GM12878 (cell line): ENCODE data around the gene TLE3. TPM values are rescaled to one million over a fixed set of nuclear protein-coding genes. Genes with fewer than 3 reads are reported as not detected.

ENCODE experiments used
- ATAC-seq: fragments of 200-7000 bp; cut with Tn5 transposase; 3 replicates; pipeline ENCODE4 v1.9.1; 2020; ENCODE audit warnings: mild to moderate bottlenecking, moderate library complexity
- BruUV-seq: library from RNA; stranded (reverse); fragments of 400-500 nt; replicated peaks from 2 replicates; lab custom pipeline; 2021; lab: Mats Ljungman, UMichigan
- CTCF ChIA-PET: fragments of 300-600 bp; sonication (Branson Sonifier 250); formaldehyde crosslinking; extraction: SDS; loops from one replicate; lab custom pipeline; 2021; ENCODE audit warnings: inconsistent platforms; lab: Yijun Ruan, JAX
- POLR2A ChIA-PET: fragments of 350-600 bp; formaldehyde crosslinking; extraction: SDS; loops from one replicate; lab custom pipeline; 2021; ENCODE audit warnings: inconsistent platforms; lab: Charles Lee
- RAD21 ChIA-PET: fragments of 300-600 bp; sonication (Branson Sonifier 250); formaldehyde crosslinking; loops from one replicate; lab custom pipeline; 2023; ENCODE audit warnings: antibody characterized with exemption; ENCODE audit not compliant: unreplicated experiment; lab: Charles Lee
- SMC1A ChIA-PET: fragments of 300-600 bp; sonication (Branson Sonifier 250); formaldehyde crosslinking; loops from one replicate; lab custom pipeline; 2023; ENCODE audit not compliant: unreplicated experiment, uncharacterized antibody; lab: Charles Lee
- DNase-seq: peaks from one replicate; pipeline ENCODE4 v3.0.0-alpha.2; 2011; ENCODE audit warnings: low read depth, low spot score
- FAIRE-seq: peaks from 3 replicates; lab custom pipeline; 2011; peaks lifted over from hg19 to GRCh38; lab: Jason Lieb, UNC
- H2AFZ ChIP-seq: 2 replicates; pipeline ENCODE4 v1.6.0; 2011; ENCODE audit warnings: low read depth, low read length, control low read depth; ENCODE audit not compliant: control insufficient read depth
- H3K27ac ChIP-seq: 2 replicates; pipeline ENCODE4 v1.5.1; 2011; ENCODE audit warnings: control low read depth; ENCODE audit not compliant: control insufficient read depth, insufficient read depth
- H3K27me3 ChIP-seq, 2 experiments: replicated peaks in 1 of 2; 2 replicates each; pipeline versions ENCODE4 v1.6.0 to v1.6.1; 2011; ENCODE audit warnings: low read length in 1 of 2; ENCODE audit not compliant: control insufficient read depth in 2 of 2, insufficient read depth in 2 of 2
- H3K36me3 ChIP-seq, 2 experiments: 2 replicates each; pipeline ENCODE4 v1.5.1; 2011; ENCODE audit warnings: low read length in 1 of 2; ENCODE audit not compliant: control insufficient read depth in 2 of 2, insufficient read depth in 2 of 2
- H3K4me1 ChIP-seq: 2 replicates; pipeline ENCODE4 v1.6.1; 2011; ENCODE audit warnings: mild to moderate bottlenecking, low read length, moderate library complexity, mixed read lengths; ENCODE audit not compliant: control insufficient read depth, insufficient read depth
- H3K4me2 ChIP-seq: 2 replicates; pipeline ENCODE4 v1.6.0; 2011; ENCODE audit warnings: control low read depth; ENCODE audit not compliant: control insufficient read depth, insufficient read depth
- H3K4me3 ChIP-seq: fragments of 200-600 bp; sonication (generic); 2 replicates; pipeline ENCODE4 v1.5.1; 2016
- H3K79me2 ChIP-seq: 2 replicates; pipeline ENCODE4 v1.6.0; 2011; ENCODE audit warnings: low read length; ENCODE audit not compliant: control insufficient read depth, insufficient read depth
- H3K9ac ChIP-seq: 2 replicates; pipeline ENCODE4 v1.8.0; 2011; ENCODE audit warnings: low read length, control low read depth, mixed read lengths; ENCODE audit not compliant: control insufficient read depth, insufficient read depth
- H3K9me3 ChIP-seq: replicated peaks from 3 replicates; pipeline ENCODE4 v1.5.1; 2011; ENCODE audit warnings: mild to moderate bottlenecking, low read length; ENCODE audit not compliant: control insufficient read depth, insufficient read depth
- H4K20me1 ChIP-seq: 2 replicates; pipeline ENCODE4 v1.6.0; 2011; ENCODE audit not compliant: control insufficient read depth, insufficient read depth
- CBFB ChIP-seq: IDR thresholded peaks from 2 replicates; pipeline ENCODE4 v1.6.1; 2016; ENCODE audit warnings: antibody characterized with exemption, low read depth
- JUNB ChIP-seq: IDR thresholded peaks from 2 replicates; pipeline ENCODE4 v1.6.1; 2016; ENCODE audit warnings: antibody characterized with exemption, mild to moderate bottlenecking
- MXI1 ChIP-seq: fragments of 150-350 bp; IDR thresholded peaks from 2 replicates; pipeline ENCODE4 v1.6.1; 2011; ENCODE audit warnings: low read depth, mild to moderate bottlenecking, inconsistent platforms, low read length, improper control_type of control experiment
- MYC ChIP-seq: IDR thresholded peaks from 2 replicates; pipeline ENCODE4 v1.6.1; 2011; ENCODE audit warnings: mild to moderate bottlenecking, low read length, moderate library complexity, inconsistent platforms; ENCODE audit not compliant: insufficient read depth, insufficient replicate concordance, insufficient read length, severe bottlenecking
- POLR2A ChIP-seq: IDR thresholded peaks from 2 replicates; pipeline ENCODE4 v1.6.1; 2011; ENCODE audit warnings: low read depth, mild to moderate bottlenecking, low read length
- RUNX3 ChIP-seq: IDR thresholded peaks from 2 replicates; pipeline ENCODE4 v1.6.1; 2012; ENCODE audit warnings: low read length, inconsistent platforms
- ZNF622 ChIP-seq: fragments of 450-650 bp; IDR thresholded peaks from 2 replicates; pipeline ENCODE4 v1.6.1; 2017; ENCODE audit warnings: mild to moderate bottlenecking, inconsistent platforms
- whole genome bisulfite sequencing: methylation state at CpG from one replicate; pipeline ENCODE4 v1.1.6; 2016; ENCODE audit warnings: low lambda C conversion rate; ENCODE audit not compliant: insufficient replicate concordance, insufficient coverage; ENCODE audit errors: missing lambda C conversion rate; 5-methylcytosine and 5-hydroxymethylcytosine counted together
- in situ Hi-C: fragments of 300-500 bp; cut with MboI; formaldehyde crosslinking; loops from 9 replicates; pipeline ENCODE4 v1.14.3; 2018; ENCODE audit warnings: mixed read lengths
- intact Hi-C: fragments of 100-400 bp; cut with micrococcal nuclease; formaldehyde crosslinking; loops from one replicate; pipeline ENCODE4 v1.14.2; 2022; ENCODE audit not compliant: unreplicated experiment
- polyA plus RNA-seq, 11 experiments: library from polyadenylated mRNA; depleted of rRNA in 4 of 11; unstranded in 6 of 11; stranded (reverse) in 5 of 11; fragments of >200 nt; fragmentation: Nextera tagmentation in 4 of 11; fragmentation: Illumina TruSeq in 1 of 11; extraction: Ambion mirVana in 4 of 11; extraction: Trizol in 1 of 11; gene quantifications; 1 replicate in 1 of 11; 2 replicates in 10 of 11; pipeline versions ENCODE4 v1.2.1 to v1.2.3, GENCODE V29; 2011 to 2016; ENCODE audit warnings: inconsistent platforms in 2 of 11, missing spikeins in 2 of 11, low read depth in 1 of 11
- total RNA-seq, 4 experiments: library from RNA; depleted of rRNA in 3 of 4; stranded (reverse); fragments of >200 nt in 3 of 4; fragmentation: Illumina TruSeq in 1 of 4; extraction: Trizol in 1 of 4; gene quantifications; 2 replicates each; pipeline versions ENCODE4 v1.2.1 to v1.2.3, GENCODE V29; 2013 to 2021
- TF ChIP-seq, protein P1 (sequence below): IDR thresholded peaks from 2 replicates; pipeline ENCODE4 v1.6.1; 2012; ENCODE audit warnings: mild to moderate bottlenecking, low read depth, low read length

TLE3 gene
- total and polyA plus RNA-seq, 10 of the 15 experiments (the other 5 are each of a cell fraction or from before 2014, with no cell fraction given): 1.2 to 65.5 (median 9.7) TPM

- RAD21 ChIA-PET: no interaction called here
- BruUV-seq: no TSS peak
- no peak overlapping the region for H3K9ac ChIP-seq
- H3K9me3 ChIP-seq: no peaks in the 10 kb centered on the region
- 96% methylated on average over 9 of the region's 9 CpGs for WGBS
- SMC1A ChIA-PET: interaction anchor here (1.1 kb wide), 1 partner anchor 39 kb away, joined by 4 read pairs; no protein-coding TSS in a partner anchor
- no peaks in the 10 kb centered on the region for H3K79me2 ChIP-seq
- FAIRE-seq (no peak), DNase-seq (no peak), ATAC-seq (no peak)
- H3K27me3 ChIP-seq: no peaks in the 10 kb centered on the region
- in situ Hi-C loops (no loop called here), intact Hi-C loops (no loop called here)
- no peak for TF ChIP-seq MYC
- TF ChIP-seq MXI1: no peak
- TF ChIP-seq JUNB: no peak
- TF ChIP-seq ZNF622: no peak
- no peak for TF ChIP-seq RUNX3
- peak; percentile 25; the same call in 1 of the 2 replicates for TF ChIP-seq POLR2A
- TF ChIP-seq CBFB: no peak
- TF ChIP-seq, protein P1, sequence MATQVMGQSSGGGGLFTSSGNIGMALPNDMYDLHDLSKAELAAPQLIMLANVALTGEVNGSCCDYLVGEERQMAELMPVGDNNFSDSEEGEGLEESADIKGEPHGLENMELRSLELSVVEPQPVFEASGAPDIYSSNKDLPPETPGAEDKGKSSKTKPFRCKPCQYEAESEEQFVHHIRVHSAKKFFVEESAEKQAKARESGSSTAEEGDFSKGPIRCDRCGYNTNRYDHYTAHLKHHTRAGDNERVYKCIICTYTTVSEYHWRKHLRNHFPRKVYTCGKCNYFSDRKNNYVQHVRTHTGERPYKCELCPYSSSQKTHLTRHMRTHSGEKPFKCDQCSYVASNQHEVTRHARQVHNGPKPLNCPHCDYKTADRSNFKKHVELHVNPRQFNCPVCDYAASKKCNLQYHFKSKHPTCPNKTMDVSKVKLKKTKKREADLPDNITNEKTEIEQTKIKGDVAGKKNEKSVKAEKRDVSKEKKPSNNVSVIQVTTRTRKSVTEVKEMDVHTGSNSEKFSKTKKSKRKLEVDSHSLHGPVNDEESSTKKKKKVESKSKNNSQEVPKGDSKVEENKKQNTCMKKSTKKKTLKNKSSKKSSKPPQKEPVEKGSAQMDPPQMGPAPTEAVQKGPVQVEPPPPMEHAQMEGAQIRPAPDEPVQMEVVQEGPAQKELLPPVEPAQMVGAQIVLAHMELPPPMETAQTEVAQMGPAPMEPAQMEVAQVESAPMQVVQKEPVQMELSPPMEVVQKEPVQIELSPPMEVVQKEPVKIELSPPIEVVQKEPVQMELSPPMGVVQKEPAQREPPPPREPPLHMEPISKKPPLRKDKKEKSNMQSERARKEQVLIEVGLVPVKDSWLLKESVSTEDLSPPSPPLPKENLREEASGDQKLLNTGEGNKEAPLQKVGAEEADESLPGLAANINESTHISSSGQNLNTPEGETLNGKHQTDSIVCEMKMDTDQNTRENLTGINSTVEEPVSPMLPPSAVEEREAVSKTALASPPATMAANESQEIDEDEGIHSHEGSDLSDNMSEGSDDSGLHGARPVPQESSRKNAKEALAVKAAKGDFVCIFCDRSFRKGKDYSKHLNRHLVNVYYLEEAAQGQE: no peak
- H3K4me3 ChIP-seq: no peak overlapping the region
- peaks cover 37 to 38% of the 10 kb centered on the region in 2 experiments for H3K36me3 ChIP-seq
- CTCF ChIA-PET: no interaction called here
- H3K4me1 ChIP-seq: no peaks in the 10 kb centered on the region
- no peak overlapping the region for H2AFZ ChIP-seq
- H3K4me2 ChIP-seq: no peak overlapping the region
- H4K20me1 ChIP-seq: no peaks in the 10 kb centered on the region
- no peak overlapping the region for H3K27ac ChIP-seq
- POLR2A ChIA-PET: no interaction called here
These were observed 45.6 kb downstream of the TLE3 start for GRCh38 chr15:70051948-70052633.
